ENCODE data around the gene CELSR3.

CELSR3 gene

GRCh38 chr3:48633743-48634142 lies 28.9 kb downstream of the CELSR3 start:
- Histone ChIP-seq H3K27me3 (ENCODE audit: insufficient read depth, poor library complexity, severe bottlenecking) (no peaks in the 10 kb centered on the region), H3K27ac (replicated peaks) (no peak overlapping the region), H3K4me3 (replicated peaks; ENCODE audit: insufficient read depth, low read length) (no peak overlapping the region)
- TF ChIP-seq CTCF (IDR thresholded peaks at IDR 0.05; ENCODE audit: insufficient read depth, low read length), result no peak
- TF ChIP-seq GABPA (IDR thresholded peaks at IDR 0.05; ENCODE audit: low read depth), result no peak
- TF ChIP-seq REST (IDR thresholded peaks at IDR 0.05; ENCODE audit: insufficient replicate concordance, low read depth), result no peak
- TF ChIP-seq POLR2AphosphoS5 (IDR thresholded peaks at IDR 0.05; ENCODE audit: low read depth), result no peak
- TF ChIP-seq SPI1 (IDR thresholded peaks at IDR 0.05; ENCODE audit: borderline replicate concordance, low read depth), result no peak
- no peak for DNase-seq (ENCODE audit: low read depth in 1 of 2, low spot score in 1 of 2)

GRCh38 chr3:48633256-48633655 lies 29.4 kb downstream of the CELSR3 start:
- Histone ChIP-seq H3K27me3 (ENCODE audit: insufficient read depth, poor library complexity, severe bottlenecking) (no peaks in the 10 kb centered on the region), H3K27ac (replicated peaks) (no peak overlapping the region), H3K4me3 (replicated peaks; ENCODE audit: insufficient read depth, low read length) (no peak overlapping the region)
- TF ChIP-seq POLR2AphosphoS5 (IDR thresholded peaks at IDR 0.05; ENCODE audit: low read depth) (no peak), REST (IDR thresholded peaks at IDR 0.05; ENCODE audit: insufficient replicate concordance, low read depth) (no peak), GABPA (IDR thresholded peaks at IDR 0.05; ENCODE audit: low read depth) (no peak)
- DNase-seq (ENCODE audit: low read depth in 1 of 2, low spot score in 1 of 2), result no peak

GRCh38 chr3:48631516-48632448 lies 30.9 kb downstream of the CELSR3 start:
- TF ChIP-seq GABPA (IDR thresholded peaks at IDR 0.05; ENCODE audit: low read depth), result no peak
- TF ChIP-seq CTCF (IDR thresholded peaks at IDR 0.05; ENCODE audit: insufficient read depth, low read length), result no peak
- TF ChIP-seq POLR2AphosphoS5 (IDR thresholded peaks at IDR 0.05; ENCODE audit: low read depth), result no peak
- no peak for TF ChIP-seq REST (IDR thresholded peaks at IDR 0.05; ENCODE audit: insufficient replicate concordance, low read depth)
- no peak for TF ChIP-seq SPI1 (IDR thresholded peaks at IDR 0.05; ENCODE audit: borderline replicate concordance, low read depth)
- Histone ChIP-seq H3K27me3 (ENCODE audit: insufficient read depth, poor library complexity, severe bottlenecking) (no peaks in the 10 kb centered on the region), H3K4me3 (replicated peaks; ENCODE audit: insufficient read depth, low read length) (no peak overlapping the region), H3K27ac (replicated peaks) (no peak overlapping the region)
- no peak for DNase-seq (ENCODE audit: low read depth in 1 of 2, low spot score in 1 of 2)

Measured in HL-60 (cell line).